C4-2B (cell line): ENCODE results near the gene GLRX2.

Experiments used
- H3K27ac ChIP-seq: fragments of 450-650 bp; 2 replicates; pipeline ENCODE4 v1.5.1; 2017
- ZFX ChIP-seq: fragments of 450-650 bp; IDR thresholded peaks from 2 replicates; pipeline ENCODE4 v1.6.1; 2017
- TF ChIP-seq, protein P1 (sequence below): fragments of 450-650 bp; conservative IDR thresholded peaks from 2 replicates; pipeline ENCODE4 v1.5.1; 2017; ENCODE audit warnings: mild to moderate bottlenecking

The GLRX2 gene

DNA sequence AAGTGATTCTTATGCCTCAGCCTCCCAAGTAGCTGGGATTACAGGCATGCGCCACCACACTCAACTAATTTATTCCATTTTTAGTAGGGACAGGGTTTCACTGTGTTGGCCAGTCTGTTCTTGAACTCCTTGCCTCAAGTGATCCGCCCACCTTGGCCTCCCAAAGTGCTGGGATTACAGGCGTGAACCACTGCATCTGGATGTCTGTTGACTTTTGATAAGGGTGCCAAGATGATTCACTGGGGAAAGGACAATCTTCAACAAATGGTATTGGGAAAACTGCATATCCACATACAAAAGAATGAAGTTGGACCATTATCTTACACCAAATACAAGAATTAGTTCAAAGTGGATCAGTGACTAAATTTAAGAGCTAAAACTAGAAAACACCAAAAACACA, 26.0 kb downstream of the GLRX2 start:
- H3K27ac ChIP-seq: no peak overlapping the region
- no peak for TF ChIP-seq ZFX
- TF ChIP-seq, protein P1, sequence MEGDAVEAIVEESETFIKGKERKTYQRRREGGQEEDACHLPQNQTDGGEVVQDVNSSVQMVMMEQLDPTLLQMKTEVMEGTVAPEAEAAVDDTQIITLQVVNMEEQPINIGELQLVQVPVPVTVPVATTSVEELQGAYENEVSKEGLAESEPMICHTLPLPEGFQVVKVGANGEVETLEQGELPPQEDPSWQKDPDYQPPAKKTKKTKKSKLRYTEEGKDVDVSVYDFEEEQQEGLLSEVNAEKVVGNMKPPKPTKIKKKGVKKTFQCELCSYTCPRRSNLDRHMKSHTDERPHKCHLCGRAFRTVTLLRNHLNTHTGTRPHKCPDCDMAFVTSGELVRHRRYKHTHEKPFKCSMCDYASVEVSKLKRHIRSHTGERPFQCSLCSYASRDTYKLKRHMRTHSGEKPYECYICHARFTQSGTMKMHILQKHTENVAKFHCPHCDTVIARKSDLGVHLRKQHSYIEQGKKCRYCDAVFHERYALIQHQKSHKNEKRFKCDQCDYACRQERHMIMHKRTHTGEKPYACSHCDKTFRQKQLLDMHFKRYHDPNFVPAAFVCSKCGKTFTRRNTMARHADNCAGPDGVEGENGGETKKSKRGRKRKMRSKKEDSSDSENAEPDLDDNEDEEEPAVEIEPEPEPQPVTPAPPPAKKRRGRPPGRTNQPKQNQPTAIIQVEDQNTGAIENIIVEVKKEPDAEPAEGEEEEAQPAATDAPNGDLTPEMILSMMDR: no peak

DNA sequence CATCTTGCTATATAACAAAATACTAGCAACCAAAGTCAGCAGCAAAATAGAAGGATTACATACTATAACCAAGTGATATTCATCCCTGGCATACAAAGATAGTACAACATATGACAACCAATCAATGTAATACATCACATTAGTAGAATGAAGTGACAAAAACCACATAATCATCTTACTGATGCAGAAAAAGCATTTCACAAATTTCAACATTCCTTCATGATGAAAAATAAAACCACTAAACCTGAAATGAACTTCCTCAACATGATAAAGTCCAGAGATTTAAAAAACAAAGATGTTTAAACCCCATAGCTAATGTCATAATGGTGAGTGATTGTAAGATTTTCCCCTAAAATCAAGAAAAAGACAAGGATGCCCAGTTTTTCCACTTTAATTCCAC, 27.2 kb downstream of the GLRX2 start:
- H3K27ac ChIP-seq: no peak overlapping the region
- TF ChIP-seq, protein P1: no peak
- TF ChIP-seq ZFX: no peak

DNA sequence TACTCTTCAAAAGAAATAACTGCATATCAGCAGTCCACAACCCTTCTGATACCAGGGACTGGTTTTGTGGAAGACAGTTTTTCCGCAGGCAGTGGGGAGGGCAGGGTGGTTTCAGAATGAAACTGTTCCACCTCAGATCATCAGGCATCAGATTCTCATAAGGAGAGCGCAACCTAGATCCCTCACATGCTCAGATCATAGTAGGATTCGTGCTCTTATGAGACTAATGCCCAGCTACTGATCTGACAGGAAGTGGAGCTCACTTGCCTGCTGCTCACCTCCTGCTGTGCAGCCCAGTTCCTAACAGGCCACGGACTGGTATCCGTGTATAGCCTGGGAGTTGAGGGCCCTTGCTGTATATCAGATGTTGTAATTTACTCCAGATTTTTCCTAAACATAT, 34.3 kb downstream of the GLRX2 start:
- TF ChIP-seq, protein P1: no peak
- H3K27ac ChIP-seq: no peak overlapping the region

DNA sequence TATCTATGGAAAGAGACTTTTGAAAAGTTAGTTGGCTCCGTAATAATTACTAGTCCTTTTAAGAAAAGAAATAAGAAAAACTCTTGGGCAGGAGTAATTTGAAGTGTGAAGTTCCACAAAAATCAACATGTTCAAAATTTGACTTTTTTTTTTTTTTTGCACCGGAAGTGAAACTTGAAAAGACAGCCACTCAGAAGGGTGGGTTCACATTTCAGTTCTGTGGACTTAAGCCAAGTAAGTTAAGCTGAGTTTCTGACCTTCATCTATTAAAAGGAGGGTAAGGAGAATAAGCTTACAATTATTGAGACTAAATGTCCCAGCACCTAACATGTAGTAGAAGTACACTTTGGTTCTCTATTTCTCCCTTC, 34.8 kb downstream of the GLRX2 start:
- no peak overlapping the region for H3K27ac ChIP-seq
- TF ChIP-seq, protein P1: peak; percentile 29
- TF ChIP-seq ZFX: no peak

DNA sequence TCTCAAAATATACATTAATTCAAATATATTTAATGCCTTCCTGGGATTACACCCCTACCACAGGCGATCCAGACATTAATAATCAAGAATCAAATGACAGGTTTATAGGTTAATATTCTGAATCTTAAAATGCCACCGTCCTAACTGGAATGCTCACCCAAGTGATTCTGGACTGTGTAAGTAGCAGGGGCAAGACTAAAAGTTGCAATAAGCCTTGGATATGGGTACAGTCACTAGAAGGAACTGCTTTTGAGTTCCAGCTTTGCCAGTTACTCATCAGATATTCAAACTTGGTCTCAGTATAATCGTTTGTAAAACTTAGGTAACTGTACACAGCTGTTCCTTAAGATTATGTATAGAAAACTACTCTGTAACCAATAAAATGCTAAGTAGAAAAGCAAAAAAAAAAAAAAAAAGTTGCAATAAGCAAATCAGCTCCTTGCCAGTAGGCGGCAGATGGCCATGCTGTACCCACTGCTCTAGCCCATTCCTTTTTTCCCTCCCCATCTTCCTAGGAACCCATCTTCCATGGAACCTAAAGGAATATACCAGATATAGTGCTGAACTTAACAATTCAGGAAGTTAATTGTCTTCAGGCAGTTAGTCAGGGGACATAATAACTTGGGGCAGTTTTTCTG, 35.3 kb downstream of the GLRX2 start:
- TF ChIP-seq ZFX: no peak
- TF ChIP-seq, protein P1: peak; percentile 48
- H3K27ac ChIP-seq: no peak overlapping the region

DNA sequence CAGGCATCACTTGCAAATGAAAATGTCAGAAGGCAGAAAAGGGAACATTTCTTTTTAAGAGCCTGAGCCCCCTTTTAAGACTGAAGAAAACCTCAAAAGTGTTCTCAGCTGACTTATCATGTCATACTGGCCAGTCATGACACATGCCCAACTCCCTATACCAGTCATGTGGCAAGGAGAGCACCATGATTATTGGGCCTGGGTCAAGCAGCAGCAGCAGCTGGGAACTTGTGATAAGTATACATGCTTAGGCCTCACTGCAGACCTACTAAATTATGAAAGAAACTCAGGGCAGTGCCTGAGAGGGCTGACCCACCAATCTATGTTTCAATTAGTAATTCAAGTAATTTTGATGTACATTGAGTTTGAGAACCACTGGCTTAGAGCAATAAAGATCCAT, 37.2 kb downstream of the GLRX2 start:
- H3K27ac ChIP-seq: no peak overlapping the region
- no peak for TF ChIP-seq ZFX
- TF ChIP-seq, protein P1: no peak

DNA sequence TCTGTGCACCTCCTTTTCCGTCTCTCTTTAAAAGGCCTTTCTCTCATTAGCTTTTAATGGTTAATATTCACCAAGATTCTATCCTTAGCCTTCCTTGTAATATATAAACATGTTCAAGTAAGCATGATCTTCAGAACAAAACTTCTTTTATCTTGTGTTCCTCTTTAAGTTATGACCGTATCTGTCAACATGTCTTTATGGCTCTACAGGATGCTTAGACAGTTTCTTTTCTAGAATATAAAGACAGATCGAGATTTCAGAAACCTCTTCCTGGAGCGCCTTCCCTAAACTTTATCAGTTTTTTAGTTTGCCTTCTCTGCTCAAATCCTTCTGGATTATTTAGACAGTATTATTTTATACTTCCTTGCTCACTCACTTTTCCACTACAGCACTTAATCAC, 38.6 kb downstream of the GLRX2 start:
- TF ChIP-seq, protein P1: no peak
- TF ChIP-seq ZFX: no peak
- no peak overlapping the region for H3K27ac ChIP-seq
